HUES6 (cell line): ENCODE data around the gene TNS1.

ENCODE experiments used
- H3K27ac ChIP-seq: 2 replicates; pipeline ENCODE4 v1.7.0; 2013; ENCODE audit warnings: low read depth, mild to moderate bottlenecking, low read length, inconsistent platforms
- H3K27me3 ChIP-seq: 2 replicates; pipeline ENCODE4 v1.6.1; 2013; ENCODE audit warnings: low read length; ENCODE audit not compliant: control insufficient read depth, insufficient read depth
- H3K36me3 ChIP-seq: 2 replicates; pipeline ENCODE4 v1.6.1; 2013; ENCODE audit warnings: low read length; ENCODE audit not compliant: control insufficient read depth, insufficient read depth
- H3K4me1 ChIP-seq: 2 replicates; pipeline ENCODE4 v1.6.1; 2013; ENCODE audit warnings: low read length; ENCODE audit not compliant: control insufficient read depth, insufficient read depth
- H3K4me3 ChIP-seq: 2 replicates; pipeline ENCODE4 v1.5.1; 2013; ENCODE audit warnings: low read depth, low read length
- H3K9ac ChIP-seq: one replicate; pipeline ENCODE4 v1.6.1; 2013; ENCODE audit warnings: mild to moderate bottlenecking, low read length
- H3K9me3 ChIP-seq: 2 replicates; pipeline ENCODE4 v1.6.1; 2013; ENCODE audit warnings: low read depth, low read length; ENCODE audit not compliant: control insufficient read depth, insufficient read depth

TNS1 gene

GRCh38 chr2:217799563-217800432 is 203.0 kb downstream of the TNS1 start:
- no peak overlapping the region for H3K9ac ChIP-seq
- no peak overlapping the region for H3K27ac ChIP-seq
- no peaks in the 10 kb centered on the region for H3K36me3 ChIP-seq
- no peaks in the 10 kb centered on the region for H3K27me3 ChIP-seq
- H3K4me3 ChIP-seq = no peak overlapping the region
- peaks cover 3% of the 10 kb centered on the region; the same call in 1 of the 2 replicates for H3K4me1 ChIP-seq
- no peaks in the 10 kb centered on the region; the same call in 1 of the 2 replicates for H3K9me3 ChIP-seq

GRCh38 chr2:217798743-217799562 is 203.8 kb downstream of the TNS1 start:
- H3K4me3 ChIP-seq = no peak overlapping the region
- no peaks in the 10 kb centered on the region for H3K27me3 ChIP-seq
- H3K9ac ChIP-seq = no peak overlapping the region
- H3K9me3 ChIP-seq = no peaks in the 10 kb centered on the region; the same call in 1 of the 2 replicates
- H3K4me1 ChIP-seq = peaks cover 4% of the 10 kb centered on the region; the same call in 1 of the 2 replicates
- H3K27ac ChIP-seq = no peak overlapping the region
- no peaks in the 10 kb centered on the region for H3K36me3 ChIP-seq

GRCh38 chr2:217798191-217798590 is 204.6 kb downstream of the TNS1 start:
- Histone ChIP-seq H3K27me3 (no peaks in the 10 kb centered on the region), H3K4me1 (peaks cover 4% of the 10 kb centered on the region; the same call in 1 of the 2 replicates), H3K9ac (no peak overlapping the region)

GRCh38 chr2:217797661-217798069 is 205.1 kb downstream of the TNS1 start:
- Histone ChIP-seq H3K9me3 (no peaks in the 10 kb centered on the region; the same call in 1 of the 2 replicates), H3K4me1 (peaks cover 4% of the 10 kb centered on the region; the same call in 1 of the 2 replicates), H3K27me3 (no peaks in the 10 kb centered on the region), H3K4me3 (no peak overlapping the region), H3K9ac (no peak overlapping the region), H3K36me3 (no peaks in the 10 kb centered on the region), H3K27ac (no peak overlapping the region)

More at GRCh38 chr2:217798191-217798590, 204.6 kb downstream of the TNS1 start:
- H3K27ac ChIP-seq = no peak overlapping the region
- H3K9me3 ChIP-seq = no peaks in the 10 kb centered on the region; the same call in 1 of the 2 replicates
- H3K36me3 ChIP-seq = no peaks in the 10 kb centered on the region
- H3K4me3 ChIP-seq = no peak overlapping the region

- no peaks in the 10 kb centered on the region for H3K36me3 ChIP-seq
- no peaks in the 10 kb centered on the region for H3K27me3 ChIP-seq
- H3K4me3 ChIP-seq = no peak overlapping the region
- no peaks in the 10 kb centered on the region; the same call in 1 of the 2 replicates for H3K9me3 ChIP-seq
- peaks cover 4% of the 10 kb centered on the region; the same call in 1 of the 2 replicates for H3K4me1 ChIP-seq
- no peak overlapping the region for H3K27ac ChIP-seq
- H3K9ac ChIP-seq = no peak overlapping the region
These were observed 205.6 kb downstream of the TNS1 start for GRCh38 chr2:217797165-217797564.

GRCh38 chr2:217795706-217796465 is 206.9 kb downstream of the TNS1 start:
- H3K9ac ChIP-seq = no peak overlapping the region
- no peak overlapping the region for H3K4me3 ChIP-seq
- peaks cover 4% of the 10 kb centered on the region; the same call in 1 of the 2 replicates for H3K4me1 ChIP-seq

GRCh38 chr2:217795067-217795466 is 207.7 kb downstream of the TNS1 start:
- Histone ChIP-seq H3K36me3 (no peaks in the 10 kb centered on the region), H3K27ac (no peak overlapping the region), H3K4me3 (no peak overlapping the region), H3K27me3 (no peaks in the 10 kb centered on the region), H3K9ac (no peak overlapping the region), H3K4me1 (peaks cover 4% of the 10 kb centered on the region; the same call in 1 of the 2 replicates), H3K9me3 (no peaks in the 10 kb centered on the region; the same call in 1 of the 2 replicates)

More at GRCh38 chr2:217795706-217796465, 206.9 kb downstream of the TNS1 start:
- H3K36me3 ChIP-seq = no peaks in the 10 kb centered on the region
- H3K9me3 ChIP-seq = no peaks in the 10 kb centered on the region; the same call in 1 of the 2 replicates
- no peak overlapping the region for H3K27ac ChIP-seq
- H3K27me3 ChIP-seq = no peaks in the 10 kb centered on the region

- no peak overlapping the region for H3K27ac ChIP-seq
- H3K9me3 ChIP-seq = no peaks in the 10 kb centered on the region; the same call in 1 of the 2 replicates
- H3K36me3 ChIP-seq = no peaks in the 10 kb centered on the region
- peaks cover 8% of the 10 kb centered on the region; the same call in 1 of the 2 replicates for H3K4me1 ChIP-seq
- H3K9ac ChIP-seq = no peak overlapping the region
- no peaks in the 10 kb centered on the region for H3K27me3 ChIP-seq
- no peak overlapping the region for H3K4me3 ChIP-seq
These were observed 208.4 kb downstream of the TNS1 start for GRCh38 chr2:217794133-217794986.

- no peaks in the 10 kb centered on the region for H3K36me3 ChIP-seq
- no peak overlapping the region for H3K9ac ChIP-seq
- no peak overlapping the region for H3K27ac ChIP-seq
- H3K4me1 ChIP-seq = peaks cover 9% of the 10 kb centered on the region; the same call in 1 of the 2 replicates
- no peak overlapping the region for H3K4me3 ChIP-seq
- no peaks in the 10 kb centered on the region; the same call in 1 of the 2 replicates for H3K9me3 ChIP-seq
- no peaks in the 10 kb centered on the region for H3K27me3 ChIP-seq
These were observed 209.1 kb downstream of the TNS1 start for GRCh38 chr2:217793566-217794132.
